GM19455 (cell line): Measurements from ENCODE around the gene CMSS1.
A peak's percentile ranks its signal among the peaks of the same experiment; 100 is the strongest.

Source experiments
- ATAC-seq: cut with Tn5 transposase; IDR thresholded peaks from one replicate; pipeline ENCODE4 v1.9.1; 2021; ENCODE audit not compliant: unreplicated experiment

CMSS1 gene

DNA sequence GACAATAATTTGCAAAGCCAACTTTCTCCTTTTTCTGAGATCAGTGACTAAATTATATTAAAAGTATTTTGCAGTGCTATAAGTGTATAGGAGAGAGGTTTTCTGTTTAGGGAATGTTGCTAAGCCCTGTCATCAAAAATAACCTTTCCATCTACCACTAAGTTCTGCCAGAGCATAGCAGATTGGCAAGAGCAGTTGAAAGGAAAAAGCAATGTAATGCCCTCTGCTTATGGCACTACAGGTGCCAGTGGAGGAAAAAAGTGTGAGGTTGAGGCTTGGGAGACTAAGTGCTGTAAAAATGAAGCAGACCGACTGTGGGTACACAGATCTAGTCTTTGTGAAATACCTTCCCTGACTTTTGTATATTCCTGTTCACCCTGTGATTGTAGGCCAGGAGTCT lies 285.1 kb downstream of the CMSS1 start:
- ATAC-seq, result no peak

GRCh38 chr3:100103558-100104441 lies 286.1 kb downstream of the CMSS1 start:
- ATAC-seq, result peak; percentile 88

DNA sequence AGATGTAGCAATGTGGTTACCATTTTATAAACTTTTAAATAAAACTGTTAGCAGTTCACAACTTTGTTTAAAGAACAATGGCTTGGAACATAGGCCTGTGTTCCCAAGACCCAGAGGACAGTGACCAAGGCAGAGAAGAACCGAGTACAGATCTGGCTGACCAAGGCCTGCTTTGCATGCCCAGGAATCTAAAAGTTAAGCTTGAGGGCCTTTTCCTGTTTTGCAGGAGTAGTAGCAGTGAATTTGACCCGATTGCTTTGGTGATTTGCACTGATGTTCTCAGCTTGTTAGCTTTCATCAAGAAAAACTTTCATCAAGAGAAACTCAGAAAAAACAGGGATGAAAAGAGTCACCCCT lies 286.8 kb downstream of the CMSS1 start:
- peak; percentile 41 for ATAC-seq

DNA sequence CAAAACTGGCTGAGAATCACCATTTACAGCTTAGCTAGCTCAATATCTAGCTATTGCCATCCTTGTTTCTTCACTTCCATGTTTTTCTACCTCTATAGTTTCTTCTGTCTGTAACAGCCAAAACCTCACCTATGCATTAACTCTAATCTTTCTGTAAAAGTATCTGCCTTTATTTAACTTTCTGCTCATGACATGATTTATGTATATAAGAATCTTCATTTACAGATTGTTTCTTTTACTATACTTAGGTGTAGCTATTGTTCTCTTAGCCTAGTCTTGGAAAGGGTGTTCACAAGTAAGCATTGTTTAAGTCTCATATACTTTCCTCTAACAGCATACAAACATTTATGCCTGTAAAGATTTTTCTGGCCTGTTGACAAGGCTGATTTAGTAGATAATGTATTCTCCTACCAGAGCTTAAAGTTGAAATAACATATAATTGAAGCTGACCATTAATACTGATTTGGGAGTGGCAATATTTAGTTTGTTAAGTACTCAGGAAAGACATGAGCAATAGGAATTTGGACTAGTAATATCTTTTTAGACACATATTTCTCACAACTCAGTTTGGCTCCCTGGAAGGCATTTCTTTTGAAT lies 287.3 kb downstream of the CMSS1 start:
- no peak for ATAC-seq

- ATAC-seq, result peak; percentile 35
Observed at GRCh38 chr3:100105501-100105900, 287.8 kb downstream of the CMSS1 start.

DNA sequence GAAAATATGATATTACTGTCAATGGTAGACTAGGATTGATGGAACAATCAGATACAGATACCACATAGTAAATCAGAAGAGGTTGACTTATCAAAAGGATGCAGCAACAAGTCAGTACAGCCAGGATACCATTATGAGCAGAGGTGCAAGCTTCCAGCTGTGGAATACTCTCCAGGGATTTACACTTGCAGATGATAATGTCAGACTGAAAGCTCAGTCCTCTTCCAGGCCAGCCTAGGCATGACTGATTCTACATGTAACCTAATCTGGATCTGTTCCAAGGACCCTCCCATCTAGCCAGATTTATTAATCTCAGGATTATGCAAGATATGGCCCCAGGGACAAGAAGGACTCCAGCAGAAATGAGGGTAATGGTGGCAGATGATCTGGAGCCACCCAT lies 288.4 kb downstream of the CMSS1 start:
- no peak for ATAC-seq

- ATAC-seq, result no peak
Observed at GRCh38 chr3:100106531-100107141, 289.0 kb downstream of the CMSS1 start.

GRCh38 chr3:100107221-100107814 lies 289.7 kb downstream of the CMSS1 start:
- no peak for ATAC-seq

DNA sequence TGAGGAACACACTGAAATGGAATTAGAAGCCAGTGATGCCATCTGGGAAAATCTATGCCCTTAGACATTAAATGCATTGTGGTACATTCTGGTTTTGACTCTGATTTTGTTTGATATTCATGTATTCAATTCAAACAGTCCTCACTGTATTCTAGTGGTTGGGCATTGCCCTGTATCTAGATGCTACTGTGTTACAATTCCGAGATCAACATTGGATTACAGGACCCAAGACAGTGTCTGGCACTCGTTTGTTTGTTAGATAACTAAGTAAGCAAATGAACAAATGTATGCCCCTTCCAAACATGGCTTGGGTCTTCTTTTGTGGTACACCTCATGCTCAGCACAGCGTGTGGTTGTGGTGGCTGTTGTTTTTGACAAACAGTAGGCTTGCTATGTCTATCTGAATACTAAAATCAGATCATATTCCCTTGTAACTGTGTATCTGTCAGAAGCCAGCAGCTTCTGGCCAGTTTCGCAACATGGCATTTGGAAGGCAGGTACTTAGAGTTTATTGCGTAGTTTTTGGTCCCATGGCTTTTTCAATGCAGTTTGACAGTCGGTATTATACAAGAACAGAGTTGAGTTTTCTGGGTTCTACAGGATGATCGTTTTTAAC lies 290.9 kb downstream of the CMSS1 start:
- ATAC-seq, result no peak

DNA sequence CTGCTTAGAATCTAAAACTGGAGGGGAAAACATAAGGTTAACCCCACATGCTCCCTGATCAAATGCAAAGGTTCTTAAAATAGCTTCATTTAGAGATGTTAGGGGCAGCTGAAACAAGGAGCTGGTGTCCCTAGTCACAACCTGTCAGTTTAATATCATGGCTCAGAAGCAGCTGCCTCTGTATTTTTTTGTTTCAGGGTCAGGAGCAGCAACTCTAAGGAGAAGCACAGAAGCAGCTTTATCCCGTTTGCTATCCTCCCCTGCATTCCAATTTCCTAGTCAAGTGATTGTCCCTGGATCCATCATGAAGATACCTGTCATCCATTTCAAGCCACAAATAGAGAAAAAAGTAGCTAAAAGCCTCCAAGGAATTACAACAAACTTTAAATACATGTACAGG lies 292.5 kb downstream of the CMSS1 start:
- ATAC-seq, result no peak

DNA sequence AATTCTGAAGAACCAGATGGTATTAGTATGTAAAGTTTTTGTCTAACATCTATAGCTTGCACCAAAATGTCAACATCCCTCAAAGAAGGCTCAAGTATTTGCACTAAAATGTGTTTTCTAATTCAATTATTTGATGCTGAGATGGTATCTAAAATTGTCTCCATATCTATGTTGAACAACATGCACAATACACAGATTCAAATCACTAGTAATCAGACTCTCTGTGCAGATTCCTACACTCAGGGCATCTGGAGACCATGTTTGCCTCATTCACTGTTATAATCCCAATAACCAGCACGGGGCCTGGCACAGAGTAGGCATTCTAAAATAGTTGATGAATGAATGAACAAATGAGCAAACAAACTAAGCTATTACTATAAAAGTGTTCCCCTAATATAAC lies 294.1 kb downstream of the CMSS1 start:
- ATAC-seq, result no peak

- ATAC-seq, result no peak
Observed at GRCh38 chr3:100113723-100114412, 296.2 kb downstream of the CMSS1 start.

DNA sequence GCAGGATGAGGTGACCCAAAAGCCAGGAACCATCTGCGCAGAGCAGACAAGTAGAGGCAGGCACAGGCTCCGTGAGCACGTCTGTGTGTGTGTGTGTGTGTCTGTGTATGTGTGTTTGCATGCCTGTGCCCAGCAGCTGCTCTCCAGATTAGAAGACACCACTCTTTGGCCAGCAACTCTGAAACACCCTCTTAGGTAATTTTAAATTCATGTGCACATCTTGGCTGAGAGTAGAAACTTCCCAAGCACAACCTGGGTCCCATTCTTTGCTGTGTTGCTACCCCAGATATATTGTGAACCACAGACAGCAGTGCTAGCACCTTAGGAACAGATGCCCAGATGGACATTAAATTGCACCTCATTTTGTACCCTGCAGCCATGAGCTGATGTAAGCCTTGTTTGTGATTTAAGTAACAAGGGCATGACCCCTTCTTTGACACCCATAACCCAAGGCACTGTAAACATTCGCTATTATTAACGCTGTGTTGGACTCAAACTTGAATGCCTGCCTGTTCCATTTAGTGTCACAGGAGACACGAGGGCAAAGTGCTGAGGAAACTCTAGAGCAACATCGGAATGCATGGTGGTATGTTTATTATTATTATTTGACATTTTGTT lies 296.9 kb downstream of the CMSS1 start, which contains the start of gene FILIP1L:
Gene FILIP1L (minus strand): TSS at position 89 of the 618 bp plus-strand sequence.
- ATAC-seq, result no peak

DNA sequence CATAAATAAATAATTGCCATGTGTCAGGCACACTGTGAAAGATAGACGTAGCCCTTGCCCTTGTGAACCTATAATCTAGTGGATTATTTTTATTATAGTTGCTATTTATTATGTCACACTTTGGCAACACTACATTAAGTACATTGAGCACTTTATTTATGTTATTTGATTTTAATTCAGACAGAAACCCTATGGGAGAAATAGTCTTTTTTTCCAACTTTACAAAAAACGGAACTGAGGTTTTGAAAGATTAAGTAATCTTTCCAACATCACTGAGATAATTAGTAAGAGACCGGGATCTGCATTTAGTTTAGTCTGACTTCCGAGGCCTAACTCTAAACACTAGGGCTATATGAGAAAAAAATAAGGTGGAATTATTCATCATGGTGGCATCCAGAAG lies 299.4 kb downstream of the CMSS1 start:
- no peak for ATAC-seq

- ATAC-seq, result no peak
Observed at GRCh38 chr3:100120012-100120411, 302.4 kb downstream of the CMSS1 start.

DNA sequence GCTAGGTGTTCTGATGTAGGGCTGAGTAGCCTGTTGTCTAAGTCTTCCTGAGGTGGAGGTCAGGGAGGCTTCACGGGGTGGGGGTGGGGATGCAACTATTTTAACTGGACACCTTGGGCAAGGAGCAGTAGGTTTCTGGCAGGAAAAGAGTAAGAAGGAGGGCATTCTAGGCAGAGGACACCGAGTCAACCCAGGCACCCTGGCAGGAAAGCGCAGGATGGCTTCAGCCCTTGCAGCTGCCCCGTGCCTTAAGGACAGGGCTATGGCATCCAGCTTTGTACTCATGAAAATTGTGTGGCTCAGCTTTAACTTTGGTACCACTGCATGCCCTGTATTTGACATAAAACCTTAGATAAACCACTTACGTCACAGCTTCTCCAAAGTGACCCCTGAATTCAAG lies 303.0 kb downstream of the CMSS1 start:
- no peak for ATAC-seq

DNA sequence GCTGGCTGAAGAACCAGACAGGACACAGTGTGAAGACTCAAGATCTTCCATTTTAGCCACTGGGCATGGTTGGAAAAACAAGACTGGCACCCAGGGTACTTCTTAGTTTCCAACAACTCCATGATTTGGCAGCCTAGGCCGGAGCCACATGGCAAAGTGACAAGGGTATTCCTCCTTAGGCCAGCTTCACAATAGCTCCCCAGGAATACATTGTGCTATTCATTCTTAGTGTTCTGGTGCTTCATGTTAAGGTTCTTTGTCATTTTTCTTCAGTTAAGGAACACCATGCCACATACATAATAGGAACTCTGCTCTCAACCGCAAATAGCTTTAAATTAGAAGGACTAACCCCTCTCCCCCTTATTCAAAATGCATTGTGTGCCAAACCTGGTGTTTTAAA lies 304.7 kb downstream of the CMSS1 start:
- no peak for ATAC-seq

DNA sequence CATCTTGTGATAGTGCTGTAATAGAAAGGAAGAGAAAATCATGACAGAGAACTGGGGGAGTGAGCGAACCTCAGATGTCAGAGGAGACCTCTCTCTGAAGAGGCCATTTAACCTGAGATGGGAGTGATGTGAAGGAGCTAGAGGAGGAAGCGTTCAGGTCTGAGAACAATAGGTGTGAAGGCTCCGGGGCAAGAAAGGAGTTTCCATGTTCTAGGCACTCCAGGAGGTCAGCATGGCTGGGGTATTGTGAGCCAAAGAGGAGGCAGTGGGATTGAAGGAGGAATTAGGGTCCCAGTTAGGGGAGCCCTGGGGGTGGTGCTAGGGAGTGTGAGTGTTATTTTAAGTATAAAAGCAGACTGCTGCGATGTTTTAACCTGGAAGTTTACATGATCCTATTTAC lies 305.4 kb downstream of the CMSS1 start:
- ATAC-seq, result no peak

GRCh38 chr3:100124201-100124761 lies 306.6 kb downstream of the CMSS1 start:
- ATAC-seq, result no peak
